GM19452 (cell line): ENCODE results near the gene MYL4.
"Not testable (repeated sequence)": the region's sequence is repeated elsewhere in the genome, so short reads cannot be mapped to it uniquely, and the experiment has no call there.

Experiments used
- ATAC-seq: cut with Tn5 transposase; IDR thresholded peaks from one replicate; pipeline ENCODE4 v1.9.1; 2021; ENCODE audit not compliant: unreplicated experiment

The MYL4 gene

DNA sequence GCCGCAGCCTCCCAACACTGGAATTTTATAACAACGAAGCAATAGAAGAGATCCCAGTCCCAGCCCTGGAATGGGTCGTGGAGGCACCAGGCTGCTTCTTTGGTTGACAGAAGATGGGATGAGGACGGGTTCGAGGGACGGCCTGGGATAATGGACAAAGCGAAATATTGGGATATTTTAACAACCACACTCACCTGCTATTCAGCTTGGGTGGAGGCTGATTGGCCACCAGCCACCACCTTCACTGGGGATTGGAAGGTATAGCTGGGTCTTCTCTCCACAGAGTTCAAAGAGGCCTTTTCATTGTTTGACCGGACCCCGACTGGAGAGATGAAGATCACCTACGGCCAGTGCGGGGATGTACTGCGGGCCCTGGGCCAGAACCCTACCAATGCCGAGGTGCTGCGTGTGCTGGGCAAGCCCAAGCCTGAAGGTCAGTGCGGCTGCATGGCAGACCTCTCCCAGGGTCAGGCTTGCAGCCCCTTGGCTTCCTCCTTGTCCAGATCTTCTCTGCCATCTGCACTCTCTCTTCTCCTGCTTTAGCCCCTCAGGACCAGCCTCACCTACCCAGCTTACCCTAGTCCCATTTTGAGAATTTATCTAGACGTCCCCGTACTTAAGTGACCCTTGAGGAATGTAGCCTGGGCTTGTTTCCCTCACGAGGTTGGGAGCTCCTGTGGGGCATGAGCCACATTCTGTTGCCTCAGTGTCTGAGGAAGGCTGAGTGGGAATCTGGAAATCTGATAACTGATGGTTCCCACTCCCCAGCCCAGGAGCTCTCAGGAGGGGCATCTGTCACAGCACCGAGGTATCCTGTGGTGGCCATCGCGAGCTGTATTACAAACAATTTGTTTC, 10.7 kb downstream of the MYL4 start:
- no peak for ATAC-seq

DNA sequence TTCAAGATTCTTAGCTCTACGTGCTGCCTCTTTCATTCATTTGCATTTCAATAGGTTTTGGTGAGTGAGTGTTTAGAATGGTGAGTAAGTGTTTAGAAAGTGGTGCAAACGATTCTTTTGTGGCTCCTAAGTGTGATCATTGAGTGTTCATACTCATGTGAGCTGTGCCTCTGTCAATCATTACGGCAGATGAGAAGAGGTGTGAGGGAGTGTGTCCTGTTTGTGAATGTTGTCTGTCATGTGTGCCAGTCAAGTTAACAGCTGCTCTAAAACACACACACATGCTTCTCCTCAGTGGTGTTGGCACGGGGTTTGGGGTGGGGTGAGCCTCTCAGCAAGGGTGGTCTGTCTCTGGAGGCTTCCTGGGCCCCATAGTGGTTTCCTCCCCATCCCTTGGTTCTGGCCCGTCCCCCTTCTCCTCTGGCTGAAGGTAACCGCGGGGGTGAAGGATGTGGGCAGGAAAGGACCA, 11.4 kb downstream of the MYL4 start:
- no peak for ATAC-seq

DNA sequence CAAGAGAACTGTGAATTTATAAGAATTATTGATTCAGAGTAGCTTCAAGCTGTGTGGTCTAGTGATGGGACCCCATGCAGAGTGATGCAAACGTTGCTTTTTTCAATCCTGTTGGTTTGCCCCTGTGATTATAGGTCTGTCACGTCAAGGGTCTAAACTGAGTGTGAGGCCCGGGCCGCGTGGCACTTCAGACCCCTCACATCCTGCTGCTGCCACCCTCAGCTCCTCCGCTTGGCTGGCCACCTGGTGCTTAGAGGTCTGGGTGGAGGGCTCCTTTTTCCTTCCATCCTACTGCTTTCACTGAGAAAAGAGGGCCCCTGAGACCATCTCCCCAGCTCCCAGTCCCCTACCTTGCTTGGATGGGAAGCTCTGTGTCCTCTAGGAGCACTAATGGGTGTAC, 12.0 kb downstream of the MYL4 start:
- ATAC-seq, result no peak

DNA sequence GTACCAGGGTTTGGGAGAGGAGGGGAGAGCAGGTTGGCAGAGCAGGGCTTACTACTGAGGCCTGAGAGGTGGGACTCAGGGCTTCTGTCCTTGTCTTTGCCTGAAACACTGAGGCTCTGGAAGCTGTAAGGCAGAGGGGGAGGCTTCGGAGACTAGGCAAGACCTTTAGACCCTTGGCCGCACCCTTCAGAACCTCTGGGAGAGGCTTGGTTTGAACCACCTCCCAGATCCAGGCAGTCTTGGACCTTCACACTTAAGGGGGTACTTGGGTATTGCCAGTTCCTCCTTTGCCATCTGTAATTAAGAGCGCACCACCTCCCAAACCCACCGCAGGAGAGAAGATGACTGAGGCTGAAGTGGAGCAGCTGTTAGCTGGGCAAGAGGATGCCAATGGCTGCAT, 12.9 kb downstream of the MYL4 start:
- ATAC-seq, result no peak

DNA sequence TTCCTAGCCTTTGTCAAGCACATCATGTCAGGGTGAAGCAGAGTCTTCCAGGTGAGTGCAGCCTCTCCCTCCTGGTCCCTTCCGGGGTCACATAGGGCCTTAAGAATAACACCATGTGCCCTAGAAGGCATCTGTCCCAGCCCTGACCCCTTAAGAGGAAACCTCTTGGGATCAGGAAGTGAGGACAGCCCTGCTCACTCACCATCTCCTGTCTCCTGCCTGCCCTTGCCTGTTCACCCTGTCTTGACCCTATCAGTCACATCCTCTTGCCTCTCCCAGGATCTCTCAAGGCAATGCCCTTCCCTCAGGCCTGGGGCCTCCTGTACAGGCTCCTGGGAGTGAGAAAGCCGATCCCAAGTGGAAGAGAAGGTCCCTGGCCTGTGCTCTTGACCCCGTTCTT, 13.9 kb downstream of the MYL4 start:
- ATAC-seq, result no peak

DNA sequence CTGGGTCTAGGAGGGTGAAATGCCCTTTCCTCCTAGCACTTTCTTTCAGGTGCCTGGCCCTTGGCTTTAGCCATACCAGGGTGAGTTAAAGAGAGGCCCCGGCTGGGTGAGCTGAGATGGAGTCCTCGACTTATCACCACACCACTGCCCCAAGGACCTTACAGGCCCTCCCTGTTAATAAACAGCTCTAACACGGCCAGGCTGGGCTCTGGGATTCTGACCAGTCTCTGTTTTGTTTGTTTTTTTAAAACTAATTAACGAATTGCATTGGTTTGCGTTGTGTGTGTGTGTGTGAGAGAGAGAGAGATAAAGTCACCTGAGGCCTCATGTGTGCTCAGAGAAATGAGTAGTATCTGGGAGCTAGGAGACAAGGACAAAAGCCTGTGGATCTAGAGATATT, 14.3 kb downstream of the MYL4 start:
- no peak for ATAC-seq

DNA sequence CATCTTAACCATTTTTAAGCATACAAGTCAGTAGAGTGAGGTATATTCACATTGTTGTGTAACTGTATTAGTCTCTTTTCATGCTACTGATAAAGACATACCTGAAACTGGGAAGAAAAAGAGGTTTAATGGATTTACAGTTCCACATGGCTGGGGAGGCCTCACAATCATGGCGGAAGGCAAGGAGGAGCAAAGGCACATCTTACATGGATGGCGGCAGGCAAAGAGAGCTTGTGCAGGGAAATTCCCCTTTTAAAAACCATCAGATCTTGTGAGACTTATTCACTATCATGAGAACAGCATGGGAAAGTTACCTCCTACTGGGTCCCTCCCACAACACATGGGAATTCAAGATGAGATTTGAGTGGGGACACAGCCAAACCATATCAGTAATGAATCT, 14.9 kb downstream of the MYL4 start:
- not testable (repeated sequence) for ATAC-seq

DNA sequence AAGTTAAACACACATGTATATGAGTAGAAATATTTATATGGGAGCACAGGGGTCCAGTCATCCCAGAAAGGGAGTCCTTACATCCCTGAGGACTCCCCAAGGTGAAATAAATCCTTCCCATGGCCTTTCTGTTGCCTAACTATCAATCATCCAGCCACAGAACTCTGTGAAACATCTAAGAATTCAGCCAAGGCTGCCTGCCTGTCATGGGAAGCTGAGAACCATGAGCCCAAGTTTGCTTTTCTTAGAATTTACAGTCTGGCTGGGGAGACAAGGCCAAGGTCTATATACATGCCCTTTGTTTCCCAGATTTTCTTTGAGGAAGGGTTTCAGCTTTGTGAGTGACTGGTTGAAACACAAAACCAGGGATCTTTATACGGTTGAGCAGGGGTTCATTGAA, 15.8 kb downstream of the MYL4 start:
- no peak for ATAC-seq

DNA sequence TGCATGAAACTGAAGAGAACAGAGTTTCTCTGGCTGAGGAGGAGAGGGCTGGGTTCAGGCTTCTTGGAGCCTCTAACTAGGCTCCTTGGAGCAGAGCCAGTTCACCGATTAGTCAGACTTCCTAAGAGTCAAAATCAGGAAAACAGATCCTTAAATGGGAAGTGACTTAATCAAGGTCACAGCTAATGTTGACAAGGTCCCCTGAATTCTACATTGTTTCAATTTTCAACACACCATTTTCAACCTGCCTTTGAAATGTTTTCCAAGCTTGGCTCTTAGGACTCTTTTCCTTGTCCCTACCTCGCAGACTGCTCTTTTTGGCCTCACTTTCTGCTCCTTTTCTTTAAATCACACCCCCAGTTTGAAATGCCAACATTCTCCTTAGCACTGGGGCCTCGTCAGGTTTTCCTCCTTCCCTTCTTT, 16.3 kb downstream of the MYL4 start:
- ATAC-seq, result no peak

DNA sequence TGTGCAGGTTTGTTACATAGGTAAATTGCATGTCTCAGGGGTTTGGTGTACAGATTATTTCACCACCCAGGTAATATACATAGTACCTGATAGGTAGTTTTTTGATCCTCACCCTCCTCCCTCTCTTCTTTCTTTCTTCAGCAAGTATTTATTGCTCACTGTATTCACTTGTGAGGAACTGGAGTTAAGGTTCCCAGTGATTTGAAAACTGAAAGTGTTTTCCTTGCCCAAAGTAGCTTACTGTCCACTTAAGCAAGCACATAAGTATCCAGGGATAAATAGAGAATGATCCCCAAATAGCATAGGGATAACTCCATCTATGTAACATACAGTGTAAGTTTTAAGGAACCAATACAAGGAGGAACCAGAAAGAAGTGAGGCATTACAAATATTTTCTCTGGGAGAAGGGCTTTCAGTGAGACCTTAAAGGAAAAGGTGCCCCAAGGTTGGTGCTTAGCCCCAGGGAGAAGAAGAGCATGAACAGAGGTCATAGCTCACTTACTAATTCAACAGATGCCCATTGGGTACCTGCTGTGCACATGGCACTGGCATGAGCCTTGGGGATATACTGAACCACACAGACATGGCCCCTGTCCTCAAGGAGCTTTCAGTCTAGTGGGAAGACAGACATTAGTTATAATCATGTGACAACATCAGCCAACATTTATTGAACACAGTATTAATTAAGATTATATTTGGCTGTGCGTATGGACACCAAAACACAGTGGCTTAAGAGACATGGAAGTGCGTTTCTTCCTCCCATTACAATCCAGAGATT, 17.0 kb downstream of the MYL4 start:
- ATAC-seq, result no peak

DNA sequence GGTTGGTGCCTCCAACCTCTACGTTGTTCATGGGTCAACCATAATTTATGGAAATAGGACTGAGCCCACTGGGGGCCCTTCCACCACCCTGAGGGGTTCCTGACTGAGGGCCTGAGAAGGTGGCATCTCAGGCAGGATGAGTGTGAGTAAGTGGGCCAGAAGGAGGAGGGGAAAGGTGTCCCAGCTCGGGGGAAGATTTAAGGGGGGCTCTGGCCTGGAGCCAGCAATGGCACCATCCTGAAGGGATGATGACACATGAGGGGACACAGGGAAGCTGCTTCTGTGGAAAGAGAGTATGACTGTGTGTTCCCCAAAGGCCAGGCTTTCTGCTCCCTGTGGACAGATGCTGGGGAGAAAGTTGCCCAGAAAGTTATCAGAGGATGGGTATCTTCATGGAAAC, 18.7 kb downstream of the MYL4 start:
- ATAC-seq, result no peak

DNA sequence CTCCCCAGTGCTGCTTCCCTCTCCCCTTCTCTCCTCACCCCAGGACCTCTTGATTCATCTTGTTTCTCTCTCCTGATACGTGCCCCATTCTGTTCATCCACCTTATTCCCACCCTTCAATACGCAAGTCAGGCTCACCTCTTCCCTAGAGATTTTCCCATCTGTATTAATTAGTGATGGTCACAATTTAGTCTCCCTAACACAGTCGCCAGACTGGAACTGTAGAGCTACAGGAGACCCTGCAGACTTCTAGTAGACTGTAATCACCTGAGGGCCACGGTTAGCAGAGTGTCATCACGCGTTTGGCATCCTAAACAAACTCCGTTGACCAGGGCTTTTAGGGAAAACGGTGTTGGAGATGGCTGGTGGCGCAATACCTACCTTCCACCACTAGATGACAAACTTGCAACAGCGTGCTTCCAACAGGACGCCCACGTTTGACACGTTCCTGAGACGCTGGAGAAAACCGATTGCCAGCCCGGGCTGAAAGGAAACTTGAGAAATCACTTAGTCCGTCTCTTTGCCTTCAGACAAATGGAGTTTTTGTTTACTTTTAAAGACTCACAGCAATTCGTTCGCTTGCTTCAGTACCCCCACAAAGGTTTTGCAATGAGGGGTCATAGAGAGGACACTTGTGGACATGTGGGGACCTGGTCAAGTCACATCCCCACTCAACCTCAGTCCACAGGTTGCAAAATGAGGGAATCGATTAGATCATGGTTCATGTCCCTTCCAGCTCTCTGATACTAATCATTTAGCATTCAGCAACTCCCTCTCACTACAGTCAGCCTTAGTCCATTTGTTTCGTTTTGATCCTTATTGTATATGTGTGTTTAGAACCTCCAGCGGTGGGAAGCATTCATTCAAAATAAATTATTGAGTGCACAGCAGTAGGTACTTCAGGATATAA, 20.6 kb downstream of the MYL4 start:
- ATAC-seq, result peak; percentile 70

DNA sequence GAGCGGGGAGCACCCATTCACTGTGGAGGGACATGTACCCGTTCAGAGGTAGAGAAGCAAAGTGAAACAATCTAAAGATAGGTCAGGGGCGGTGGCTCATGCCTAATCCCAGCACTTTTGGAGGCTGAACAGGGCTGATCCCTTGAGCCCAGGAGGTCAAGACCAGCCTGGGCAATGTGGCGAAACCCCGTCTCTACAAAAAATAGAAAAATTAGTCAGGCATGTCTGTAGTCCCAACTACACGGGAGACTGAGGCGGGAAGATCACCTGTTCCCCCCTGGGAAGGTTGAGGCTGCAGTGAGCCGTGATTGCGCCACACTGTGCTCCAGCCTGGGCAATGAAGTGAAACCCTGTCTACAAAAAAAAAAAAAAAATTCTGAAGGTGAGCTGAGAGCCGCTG, 21.7 kb downstream of the MYL4 start:
- no peak for ATAC-seq

DNA sequence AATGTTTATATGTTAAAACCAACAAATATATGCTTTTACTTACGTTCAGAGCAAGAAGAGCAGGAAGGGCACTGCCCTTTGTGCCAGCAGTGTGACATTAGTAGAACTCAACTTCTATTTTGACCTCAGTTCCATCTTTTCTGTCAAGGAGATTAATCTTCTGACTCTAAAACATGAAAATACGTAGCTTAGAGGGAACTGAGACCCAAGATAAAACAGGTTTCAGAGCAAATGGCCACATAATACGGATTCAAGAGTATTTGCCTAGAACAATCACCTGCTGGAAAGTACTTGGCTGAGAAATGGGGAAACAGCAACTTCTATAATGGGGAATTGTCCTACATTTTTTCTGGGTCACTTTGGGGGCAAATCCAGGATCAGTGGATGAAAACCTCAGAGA, 22.2 kb downstream of the MYL4 start:
- ATAC-seq, result no peak

DNA sequence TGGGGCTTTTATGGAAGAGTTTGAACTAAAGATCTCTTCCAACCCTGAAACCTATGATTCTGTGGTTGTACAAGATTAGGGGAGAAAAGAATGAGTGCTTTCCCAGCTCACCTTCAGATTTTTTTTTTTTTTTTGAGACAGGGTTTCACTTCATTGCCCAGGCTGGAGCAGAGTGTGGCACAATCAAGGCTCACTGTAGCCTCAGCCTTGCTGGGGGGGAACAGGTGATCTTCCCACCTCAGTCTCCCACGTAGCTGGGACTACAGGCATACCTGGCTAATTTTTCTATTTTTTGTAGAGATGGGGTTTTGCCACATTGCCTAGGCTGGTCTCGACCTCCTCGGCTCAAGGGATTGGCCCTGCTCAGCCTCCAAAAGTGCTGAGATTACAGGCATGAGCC, 22.7 kb downstream of the MYL4 start:
- ATAC-seq, result no peak

DNA sequence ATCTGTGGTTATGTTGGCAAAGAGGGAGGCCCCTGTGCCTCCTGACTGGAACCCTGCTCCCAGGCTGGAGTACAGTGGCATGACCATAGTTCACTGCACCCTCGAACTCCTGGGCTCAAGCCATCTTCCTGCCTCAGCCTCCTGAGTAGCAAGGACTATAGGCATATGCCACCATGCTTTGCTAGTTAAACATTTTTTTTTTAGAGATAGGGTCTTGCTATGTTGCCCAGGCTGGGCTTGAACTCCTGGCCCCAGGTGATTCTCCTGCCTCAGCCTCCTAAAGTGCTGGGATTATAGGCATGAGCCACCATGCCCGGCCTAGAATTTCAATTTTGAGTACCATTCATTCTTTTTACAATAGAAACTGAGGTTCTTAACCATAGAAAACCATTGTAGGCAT, 23.3 kb downstream of the MYL4 start:
- ATAC-seq, result no peak

DNA sequence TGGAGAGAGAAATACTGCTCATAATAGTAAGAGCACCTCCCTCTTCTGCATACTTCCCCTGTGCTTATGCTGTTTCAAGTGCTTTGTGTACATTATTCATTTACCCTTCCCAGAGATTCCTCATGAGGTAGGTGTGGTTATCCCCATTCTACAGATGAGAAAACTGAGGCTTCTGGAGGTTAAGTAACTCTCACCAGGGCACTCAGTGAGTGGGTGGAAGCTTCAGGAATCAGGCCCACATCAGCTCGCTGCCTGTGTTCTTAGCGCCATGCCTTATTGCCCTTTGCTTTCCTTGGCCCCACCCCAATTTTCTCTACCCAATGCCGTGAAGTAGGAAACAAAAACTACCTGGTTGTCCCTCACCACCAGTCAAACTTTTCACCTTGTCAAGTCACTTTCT, 26.4 kb downstream of the MYL4 start:
- ATAC-seq, result no peak

DNA sequence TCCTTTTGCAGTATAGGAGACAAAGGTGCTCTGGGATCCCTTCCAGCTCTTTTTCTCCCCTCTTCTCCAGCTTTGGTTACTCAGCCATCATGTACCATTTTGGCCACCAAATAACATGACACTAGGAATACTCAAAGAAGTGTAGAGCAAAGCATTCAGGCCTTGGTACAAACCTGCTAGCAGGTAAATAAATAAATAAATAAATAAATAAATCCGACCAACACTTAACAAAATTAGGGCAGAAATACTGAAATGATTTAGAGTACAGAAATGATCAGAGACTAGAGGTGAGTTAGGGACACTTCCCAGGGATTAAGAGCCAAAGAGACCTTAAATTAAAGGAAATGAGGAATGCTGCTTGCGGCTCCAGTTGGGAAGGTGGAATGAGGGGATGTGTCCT, 26.8 kb downstream of the MYL4 start:
- no peak for ATAC-seq

DNA sequence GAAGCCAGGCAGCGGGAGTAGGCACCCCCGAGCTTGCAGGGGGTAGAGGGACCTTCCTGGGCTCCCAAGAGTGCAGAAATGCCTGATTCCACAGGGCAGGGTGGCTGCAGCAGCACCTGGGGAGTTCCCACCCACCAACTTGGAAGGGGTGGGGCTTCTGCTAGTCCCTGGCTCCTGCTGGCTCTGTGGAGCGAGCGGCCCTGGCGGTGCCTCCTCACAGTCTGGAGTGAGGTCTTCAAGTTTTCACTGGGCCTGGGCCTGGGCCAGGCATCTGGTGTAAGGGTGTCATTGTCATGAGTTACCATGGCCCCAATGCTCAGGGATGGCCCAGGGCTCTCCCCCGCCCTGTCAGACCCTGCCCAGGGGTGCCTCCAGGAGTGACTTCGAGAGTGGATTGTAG, 28.7 kb downstream of the MYL4 start:
- no peak for ATAC-seq

DNA sequence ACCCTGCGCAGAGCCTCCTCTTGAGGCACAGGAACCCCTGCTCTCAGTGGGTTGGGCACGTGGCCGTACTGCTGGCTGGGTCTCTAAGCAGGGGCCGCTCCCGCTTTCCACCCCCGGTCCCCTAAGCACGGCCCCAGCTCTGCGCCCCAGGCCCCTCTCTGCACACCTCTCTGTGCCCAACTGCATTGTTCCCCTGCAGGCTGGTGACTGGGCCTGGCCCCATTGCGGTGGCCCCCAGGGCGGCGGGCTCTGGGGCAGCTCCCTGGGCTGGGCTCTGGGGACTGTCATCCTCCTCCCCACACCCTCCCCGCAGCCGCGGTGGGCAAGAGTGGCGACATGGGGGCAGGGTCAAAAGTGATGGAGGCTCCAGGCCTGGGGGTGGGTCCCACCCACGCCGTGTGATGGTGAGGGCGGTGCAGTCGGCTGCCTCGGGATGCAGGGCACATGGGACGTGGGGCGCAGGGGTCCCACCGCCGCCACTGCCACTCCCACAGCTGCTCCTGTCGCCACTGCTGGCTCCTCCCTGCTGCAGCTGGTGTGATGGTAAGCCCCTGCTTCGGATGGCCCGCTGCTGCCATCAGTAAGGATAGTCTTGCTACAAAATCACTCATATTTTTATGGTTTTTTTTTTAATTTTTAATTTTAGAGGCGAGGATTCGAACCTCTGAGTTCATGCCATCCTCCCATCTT, 29.3 kb downstream of the MYL4 start:
- no peak for ATAC-seq

DNA sequence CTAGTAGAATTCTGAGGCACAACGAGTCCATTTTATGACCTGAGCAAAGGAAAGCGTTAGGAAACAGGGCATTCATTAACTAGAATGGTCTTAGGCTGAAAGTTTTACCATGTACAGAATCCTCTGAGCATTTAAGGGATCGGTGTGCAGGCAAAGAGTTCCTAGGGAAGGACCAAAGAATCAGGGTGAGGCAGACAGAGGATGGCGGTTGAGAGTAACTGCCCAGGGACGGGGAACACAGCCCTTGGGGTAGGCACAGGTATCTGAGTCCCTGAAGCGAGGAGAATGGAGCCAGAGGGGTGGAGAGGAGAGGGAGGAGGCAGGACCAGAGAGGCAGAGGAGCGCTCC, 30.4 kb downstream of the MYL4 start:
- ATAC-seq, result no peak
